Posterior cingulate gyrus (tissue), 11 donors: ENCODE data around the gene SEMA3E.

Source experiments
- DNase-seq, 10 donors: peaks; one replicate each; pipeline versions ENCODE4 v3.0.0 to v3.0.0-alpha.2; 2020 to 2021; ENCODE audit warnings: mixed read lengths in 3 of 10
- intact Hi-C: fragments of 100-400 bp; cut with DNase I; formaldehyde crosslinking; loops from one replicate; pipeline ENCODE4 v1.15.1; 2023

SEMA3E gene

DNA sequence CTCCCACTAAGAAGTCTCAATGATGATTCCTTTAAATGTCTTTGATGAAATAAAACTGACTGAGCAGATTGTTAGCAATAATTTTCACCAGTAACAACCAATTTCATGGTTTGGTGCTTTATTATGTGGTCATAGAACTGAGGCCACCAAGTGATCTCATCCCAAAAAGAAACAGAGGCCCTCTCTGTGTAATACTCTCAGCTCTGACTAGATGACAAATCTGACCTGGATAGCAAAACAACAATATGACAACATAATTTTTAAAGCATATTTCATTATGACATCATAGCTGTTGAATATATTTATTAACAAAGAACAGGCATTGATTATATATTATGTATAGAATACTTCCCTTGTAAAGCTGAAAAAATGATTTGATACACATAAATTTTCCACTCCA, 5.9 kb downstream of the SEMA3E start:
- intact Hi-C loops = no loop called here
- no peak for DNase-seq

DNA sequence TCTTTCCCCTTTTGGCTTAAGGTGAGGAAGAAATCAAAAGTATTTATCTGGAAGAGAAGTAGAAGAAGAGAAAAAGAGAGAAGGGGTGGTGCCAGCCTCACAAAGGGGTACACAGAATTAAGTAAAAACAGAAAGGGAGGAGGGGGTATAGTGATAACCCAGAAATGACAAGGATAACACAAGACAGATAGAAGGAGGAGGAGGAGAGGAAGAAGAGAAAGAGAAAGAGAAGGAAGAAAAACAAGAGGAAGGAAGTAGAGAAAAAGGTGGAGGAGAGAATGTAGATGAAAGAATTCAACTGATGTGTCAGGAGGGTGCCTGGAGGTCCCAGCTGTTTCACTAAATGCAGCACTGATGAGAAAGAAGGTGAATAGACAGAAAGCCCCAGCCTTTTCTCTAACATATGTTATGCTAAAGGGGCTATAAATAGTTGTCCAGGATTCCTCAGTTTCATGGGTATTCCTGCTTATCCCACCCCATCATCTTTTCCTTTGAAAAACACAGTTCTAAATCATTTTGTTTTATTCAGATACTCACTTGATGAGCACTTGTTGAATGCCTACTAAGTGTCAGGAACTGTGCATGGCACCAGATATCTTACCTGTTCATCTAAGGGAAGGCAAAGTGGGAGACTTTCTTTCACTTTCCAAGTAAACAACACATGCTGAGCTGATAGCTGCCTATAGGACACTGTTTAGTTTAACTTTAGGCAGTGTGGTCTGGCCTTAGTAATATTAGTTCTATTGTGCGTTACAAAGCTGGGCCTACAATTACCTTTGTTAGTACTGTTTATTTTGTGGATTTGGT, 8.0 kb downstream of the SEMA3E start:
- no peak for DNase-seq
- intact Hi-C loops = no loop called here

DNA sequence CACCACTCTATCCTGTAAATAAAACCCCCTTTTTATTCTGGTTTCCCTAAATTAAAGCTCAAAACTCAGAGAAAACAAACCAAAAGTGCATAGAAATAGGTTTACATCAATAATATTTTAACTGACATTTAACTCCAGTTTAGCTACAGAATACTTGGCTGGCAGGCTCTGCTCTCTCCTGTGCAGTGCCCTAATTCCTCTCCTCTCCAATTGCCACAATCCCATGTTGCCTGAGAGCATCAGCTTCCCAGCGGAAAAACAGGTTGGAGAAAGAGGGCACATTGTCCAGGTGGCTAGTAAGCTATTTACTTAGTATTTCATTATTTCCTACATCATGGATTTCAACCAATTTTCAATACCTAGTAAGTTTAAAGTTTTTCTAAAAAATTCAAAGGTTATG, 8.7 kb downstream of the SEMA3E start:
- DNase-seq = no peak
- intact Hi-C loops = no loop called here

DNA sequence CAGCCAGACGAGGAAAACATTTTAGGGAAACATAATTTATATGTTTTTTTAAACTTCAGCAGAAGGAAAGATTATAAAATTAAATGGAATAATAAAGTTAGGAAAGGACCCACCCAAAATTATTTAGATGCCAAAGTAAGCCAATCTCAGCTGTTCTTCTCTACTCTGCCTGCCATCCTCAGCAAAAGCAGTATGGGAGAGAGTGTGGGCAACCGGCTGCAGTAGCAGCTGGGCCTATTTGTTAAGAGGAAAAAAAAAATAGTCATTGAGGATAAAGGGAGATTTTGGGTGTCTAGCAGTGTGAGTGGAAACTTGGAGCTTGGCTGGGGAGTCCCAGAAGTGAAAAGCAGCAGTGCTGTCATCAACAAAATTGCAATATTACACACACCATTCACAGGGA, 15.4 kb downstream of the SEMA3E start:
- intact Hi-C loops = no loop called here
- peak in 1 of 10 donors; percentile 39 for DNase-seq

DNA sequence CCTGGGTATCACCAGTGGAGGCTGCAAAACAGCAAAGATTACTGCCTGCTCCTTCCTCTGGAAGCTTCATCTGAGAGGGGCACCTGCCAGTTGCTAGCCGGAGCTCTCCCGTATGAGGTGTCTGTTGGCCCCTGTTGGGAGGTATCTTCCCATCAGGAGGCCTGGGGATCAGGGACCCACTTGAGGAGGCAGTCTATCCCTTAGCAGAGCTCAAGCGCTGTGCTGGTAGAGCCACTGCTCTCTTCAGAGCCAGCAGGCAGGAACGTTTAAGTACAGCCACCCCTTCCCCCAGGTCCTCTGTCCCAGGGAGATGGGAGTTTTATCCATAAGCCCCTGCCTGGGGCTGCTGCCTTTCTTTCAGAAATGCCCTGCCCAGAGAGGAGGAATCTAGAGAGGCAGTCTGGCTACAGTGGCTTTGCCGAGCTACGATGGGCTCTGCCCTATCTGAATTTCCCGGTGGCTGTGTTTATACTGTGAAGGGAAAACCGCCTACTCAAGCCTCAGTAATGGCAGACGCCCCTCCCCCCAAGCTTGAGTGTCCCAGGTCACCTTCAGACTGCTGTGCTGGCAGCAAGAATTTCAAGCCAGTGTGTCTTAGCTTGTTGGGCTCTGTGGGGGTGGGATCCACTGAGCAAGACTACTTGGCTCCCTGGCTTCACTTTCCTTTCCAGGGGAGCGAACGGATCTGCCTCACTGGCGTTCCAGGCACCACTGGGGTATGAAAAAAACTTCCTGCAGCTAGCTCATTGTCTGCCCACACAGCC, 19.6 kb downstream of the SEMA3E start:
- DNase-seq = peak in 2 of 10 donors; percentile 60 to 61
- intact Hi-C loops = no loop called here

DNA sequence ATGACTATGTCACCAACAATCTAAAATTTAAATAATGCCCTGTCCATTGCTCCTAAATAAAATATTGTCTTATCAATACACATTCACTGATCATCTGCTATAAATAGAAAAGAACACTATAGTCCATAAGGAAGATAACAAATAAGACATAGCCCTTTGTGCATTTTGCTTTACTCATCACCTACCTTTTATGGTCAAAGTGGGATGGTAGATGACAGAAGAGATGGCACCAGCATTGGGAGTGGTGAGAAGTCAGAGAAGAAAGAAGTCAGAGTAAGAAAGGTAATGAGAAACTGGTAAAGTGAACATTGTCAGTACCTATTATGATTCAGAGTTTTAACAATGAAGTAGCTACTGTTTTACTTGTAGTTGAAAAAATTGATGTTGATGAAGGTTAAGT, 31.1 kb downstream of the SEMA3E start:
- no peak for DNase-seq
- intact Hi-C loops = no loop called here

DNA sequence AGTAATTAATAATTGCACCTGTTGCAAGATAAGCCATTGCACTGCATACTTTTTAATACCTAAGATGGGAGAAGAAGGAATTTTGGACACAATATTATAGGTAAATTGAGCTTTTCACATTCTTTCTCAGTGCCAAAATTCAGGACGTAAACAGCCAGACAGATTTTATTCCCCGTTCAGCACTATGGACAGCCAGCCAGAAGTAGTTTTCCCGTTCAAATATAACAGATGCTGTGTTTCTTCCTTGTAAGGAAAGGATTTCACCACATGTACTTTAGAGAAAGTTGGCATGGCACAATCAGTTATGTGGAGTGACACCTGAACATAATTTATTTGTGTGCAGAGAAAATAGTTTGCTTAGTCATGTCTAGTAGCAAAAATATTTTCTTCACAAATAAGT, 34.8 kb downstream of the SEMA3E start:
- DNase-seq = no peak

DNA sequence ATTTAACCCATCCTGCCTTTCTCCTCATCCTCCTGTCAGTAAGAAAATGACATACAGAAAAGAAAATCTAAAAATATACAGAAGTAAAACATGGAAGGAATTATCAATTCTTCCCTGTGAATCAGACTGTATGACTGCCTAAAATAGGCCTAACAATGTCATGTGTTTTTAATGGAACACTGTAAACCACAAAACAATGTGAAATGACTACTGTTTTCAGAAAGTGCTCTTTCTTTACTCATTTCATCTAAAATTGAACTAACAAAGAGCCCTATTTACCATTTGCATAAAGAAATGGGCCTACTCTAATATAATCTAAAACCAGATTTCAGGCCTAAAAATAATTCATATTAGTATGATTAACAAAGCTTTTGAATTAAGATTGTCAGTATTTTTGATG, 35.7 kb downstream of the SEMA3E start:
- no peak for DNase-seq
- intact Hi-C loops = no loop called here

More for the DNA sequence above, 34.8 kb downstream of the SEMA3E start:
- intact Hi-C loops = no loop called here

DNA sequence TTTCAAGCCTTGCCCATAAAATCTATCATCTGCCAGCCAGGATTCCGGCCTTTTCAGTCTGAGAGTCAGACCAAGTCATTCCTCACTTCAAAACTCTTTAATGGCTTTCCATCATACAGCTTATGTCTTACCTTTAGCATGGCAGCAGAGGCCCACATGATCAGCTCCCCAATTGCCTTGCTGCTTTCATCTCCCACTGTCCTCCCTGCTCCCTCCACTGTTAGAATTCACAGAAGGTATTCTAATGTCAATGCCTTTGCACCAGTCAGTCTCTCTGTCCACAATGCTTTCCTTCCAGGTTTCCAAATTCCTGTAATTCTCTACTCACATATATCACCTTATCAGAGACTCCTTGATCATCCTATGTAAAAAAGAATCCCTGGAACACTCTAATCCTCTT, 37.2 kb downstream of the SEMA3E start:
- intact Hi-C loops = no loop called here
- DNase-seq = no peak

DNA sequence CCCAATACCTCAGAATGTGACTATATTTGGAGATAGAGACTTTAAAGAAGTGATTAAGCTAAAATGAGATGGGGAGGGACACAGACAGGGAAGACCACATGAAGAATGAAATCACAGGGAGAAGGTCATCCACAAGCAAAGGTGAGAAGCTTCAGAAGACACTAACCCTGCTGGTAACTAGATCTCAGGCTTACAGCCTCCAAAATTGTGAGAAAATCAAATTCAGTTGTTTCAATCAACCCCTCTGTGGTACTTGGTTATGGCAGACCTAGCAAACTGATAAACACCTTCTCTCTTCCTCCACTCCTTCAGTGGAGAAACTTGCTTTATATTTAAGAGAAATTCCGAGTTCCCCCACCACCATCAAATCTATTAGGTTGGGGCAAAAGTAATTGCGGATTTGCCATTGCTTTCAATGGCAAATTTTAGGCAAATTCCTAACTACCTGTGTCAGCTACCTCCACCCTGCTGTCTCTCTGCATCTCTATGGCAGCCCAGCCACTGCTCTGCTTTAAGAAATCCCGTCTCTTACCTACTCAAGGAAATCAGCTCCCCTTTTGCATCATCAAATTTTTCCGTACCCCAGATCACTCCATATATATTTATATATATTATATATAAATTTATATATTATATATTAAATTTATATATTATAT, 38.2 kb downstream of the SEMA3E start:
- intact Hi-C loops = no loop called here

DNA sequence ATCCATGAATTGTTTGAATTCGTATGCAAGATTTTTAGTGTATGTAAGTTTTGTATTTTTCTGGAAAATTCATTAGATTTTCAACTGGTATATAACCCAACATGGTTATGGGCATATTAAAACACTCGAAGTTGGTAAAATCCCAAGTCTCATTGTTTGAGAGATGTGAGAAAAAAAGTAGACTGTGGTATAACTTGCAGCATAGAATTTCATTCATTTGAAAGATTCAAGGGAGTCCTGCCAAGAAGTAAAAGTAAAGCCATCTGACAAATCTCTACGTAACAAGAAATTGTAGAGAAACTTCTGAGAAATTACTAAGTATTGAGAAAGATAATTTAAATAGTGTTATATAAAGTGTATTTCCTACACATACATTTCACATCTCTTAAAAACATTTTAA, 40.2 kb downstream of the SEMA3E start:
- no peak for DNase-seq
- intact Hi-C loops = no loop called here

More for the DNA sequence above, 38.2 kb downstream of the SEMA3E start:
- DNase-seq = no peak

DNA sequence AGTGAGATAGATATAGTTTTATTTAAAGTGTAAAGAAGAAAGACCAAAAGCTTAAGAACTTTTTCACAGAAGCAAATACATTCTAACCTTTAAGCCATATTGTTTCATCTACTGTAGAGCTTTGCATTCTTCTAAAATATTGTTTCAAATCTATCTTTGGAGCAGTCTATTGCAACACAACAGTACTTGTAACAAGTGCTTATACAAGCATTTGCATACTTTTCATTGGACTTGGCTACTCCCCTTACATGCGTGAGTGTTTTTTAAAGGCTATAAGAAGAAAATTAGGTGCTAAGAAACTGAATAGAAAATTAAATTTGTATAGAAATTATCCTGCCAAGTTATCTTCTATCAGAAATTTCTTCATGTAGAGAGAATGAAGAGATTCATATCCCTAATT, 45.3 kb downstream of the SEMA3E start:
- intact Hi-C loops = no loop called here

DNA sequence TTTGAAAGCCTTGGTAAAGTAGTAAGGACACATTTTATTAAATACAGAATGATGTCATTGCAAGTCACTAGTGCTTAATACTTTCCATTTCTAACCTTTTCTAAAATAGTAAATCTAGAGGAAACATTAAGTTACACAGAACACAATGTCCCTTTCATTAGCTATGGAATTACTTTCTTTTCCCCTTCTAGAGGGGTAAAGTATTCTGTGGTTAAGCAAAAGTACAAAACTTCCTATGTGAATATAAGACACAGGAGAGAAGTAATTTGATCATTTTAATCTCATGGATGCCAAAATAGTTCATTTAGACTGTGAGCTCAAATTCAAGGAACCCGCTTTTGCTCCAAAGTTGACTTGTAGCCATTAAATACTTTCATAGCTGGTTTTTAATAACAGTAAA, 49.8 kb downstream of the SEMA3E start:
- DNase-seq = no peak
- intact Hi-C loops = no loop called here

More for the DNA sequence above, 45.3 kb downstream of the SEMA3E start:
- DNase-seq = no peak

DNA sequence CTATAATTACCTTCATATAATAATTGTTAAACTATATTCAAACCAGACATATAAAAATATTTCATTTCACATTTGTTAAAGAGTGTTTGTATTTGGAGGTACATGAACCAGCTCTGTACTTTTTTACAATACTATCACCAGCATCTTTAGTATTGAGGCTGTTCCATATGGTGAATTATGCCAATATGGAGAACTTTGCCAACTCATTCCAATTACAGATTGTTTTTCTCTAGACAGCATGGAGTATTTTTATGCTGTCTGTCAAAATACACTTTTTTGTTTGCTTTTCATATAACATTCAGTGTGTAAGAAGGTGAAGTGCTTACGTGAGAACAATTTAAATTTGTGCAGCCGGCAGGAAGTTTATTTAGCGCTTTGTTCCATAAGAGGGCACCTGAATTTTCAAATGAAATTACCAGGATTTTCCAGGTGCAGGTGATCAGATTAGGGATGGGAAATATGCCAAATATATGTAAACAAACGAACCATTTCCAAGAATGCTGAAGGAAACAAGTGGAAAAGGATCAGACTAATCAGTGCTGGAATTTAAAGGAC, 54.9 kb downstream of the SEMA3E start:
- DNase-seq = no peak
- intact Hi-C loops = no loop called here

DNA sequence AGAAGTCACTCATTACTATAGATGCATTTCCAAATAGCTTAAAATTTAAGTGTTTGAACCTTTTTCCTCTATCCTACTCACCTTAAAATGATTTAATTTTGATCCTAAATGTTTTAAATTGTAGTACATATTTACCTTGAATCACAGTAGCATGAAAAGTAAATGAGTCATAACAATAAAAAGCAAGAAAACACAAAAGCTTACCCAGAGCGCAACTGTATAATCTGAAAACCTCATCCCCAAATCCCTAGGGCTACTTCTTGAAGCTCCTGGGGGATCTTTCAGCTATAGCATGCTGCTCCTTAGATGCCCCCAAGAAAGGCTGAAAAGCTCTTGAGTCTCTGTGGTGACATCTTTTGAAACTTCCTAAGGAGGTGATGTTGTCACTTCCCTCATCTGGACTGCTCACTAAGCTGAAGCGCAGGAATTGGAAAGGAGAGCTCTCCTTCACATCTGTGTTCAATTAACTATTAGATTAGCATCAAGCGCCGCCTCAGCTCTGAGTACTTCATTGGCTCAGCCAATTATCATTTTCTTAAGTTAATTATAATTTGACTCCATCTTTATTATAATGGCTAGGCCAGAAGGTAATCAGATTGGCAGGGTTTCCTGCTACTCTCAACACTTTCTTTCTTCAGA, 60.2 kb downstream of the SEMA3E start:
- intact Hi-C loops = no loop called here
- DNase-seq = no peak

DNA sequence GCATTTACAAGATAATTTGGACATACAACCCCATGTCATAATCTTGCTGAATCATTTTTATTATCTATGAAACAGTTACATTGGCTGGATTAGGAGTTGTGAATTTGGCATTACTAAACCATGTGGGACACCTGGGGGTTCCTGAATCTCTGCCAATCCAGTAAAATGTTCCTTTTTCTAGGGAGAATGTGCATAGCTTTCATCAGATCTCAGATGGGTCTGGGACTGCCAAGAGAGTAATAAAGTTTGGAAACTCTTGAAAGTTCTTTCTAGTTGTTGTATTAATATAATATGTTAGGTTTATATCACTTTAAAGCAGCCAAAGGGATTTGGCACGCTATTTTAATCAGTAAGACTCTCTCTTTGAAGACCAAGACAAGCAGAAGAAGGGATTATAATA, 62.7 kb downstream of the SEMA3E start:
- intact Hi-C loops = no loop called here
- no peak for DNase-seq

DNA sequence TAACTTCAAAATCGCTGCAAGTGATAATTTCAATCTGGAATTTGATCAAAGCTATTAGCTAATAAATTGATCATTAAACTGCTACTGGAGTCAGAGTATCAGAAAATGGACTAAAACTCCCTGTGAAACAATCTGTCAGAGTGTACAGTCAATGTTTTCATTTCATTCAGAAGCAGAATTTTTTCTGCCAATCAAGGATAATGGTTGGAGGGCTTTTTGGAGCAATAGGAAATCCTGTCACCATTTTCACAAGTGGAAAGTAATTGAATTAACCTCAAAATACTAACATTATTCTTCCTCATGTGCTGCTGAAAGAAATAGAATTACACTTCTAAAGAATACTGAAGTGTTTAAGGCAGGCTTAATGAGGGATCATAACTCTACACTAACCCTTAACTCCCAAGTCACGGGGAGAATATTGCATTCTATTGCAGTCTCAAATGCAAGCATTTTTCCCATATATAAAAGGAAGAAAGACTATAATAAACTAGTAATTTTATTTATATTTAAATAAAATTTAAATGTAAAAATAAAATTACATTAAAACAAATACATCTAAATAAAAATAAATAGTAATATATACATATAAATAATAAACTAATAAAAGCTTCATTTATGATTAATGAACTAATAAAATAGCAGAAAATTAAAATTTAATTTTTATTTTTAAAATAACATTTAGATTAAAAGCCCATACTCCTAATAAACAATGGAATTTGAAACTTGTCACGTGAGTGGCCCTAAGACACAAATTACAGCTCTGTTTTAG, 67.1 kb downstream of the SEMA3E start:
- DNase-seq = no peak
- intact Hi-C loops = no loop called here

DNA sequence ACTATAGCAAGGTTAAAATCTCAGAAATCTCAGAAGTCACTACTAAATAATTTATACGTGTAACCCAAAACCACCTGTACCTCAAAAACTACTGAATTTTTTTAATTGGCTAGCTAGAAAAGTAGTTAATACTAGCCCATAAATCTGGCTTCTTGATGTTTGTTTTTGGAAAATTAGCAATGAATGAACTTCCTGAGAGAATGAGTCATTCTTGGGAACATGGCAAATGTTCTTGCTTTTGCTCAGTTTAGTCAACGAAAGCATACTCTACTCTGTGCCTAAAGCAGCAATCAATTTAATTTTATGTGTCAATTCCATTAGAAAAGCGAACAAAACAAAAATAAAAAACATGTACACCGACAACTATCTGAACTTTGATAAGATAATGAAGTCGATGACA, 69.2 kb downstream of the SEMA3E start:
- no peak for DNase-seq
- intact Hi-C loops = no loop called here

DNA sequence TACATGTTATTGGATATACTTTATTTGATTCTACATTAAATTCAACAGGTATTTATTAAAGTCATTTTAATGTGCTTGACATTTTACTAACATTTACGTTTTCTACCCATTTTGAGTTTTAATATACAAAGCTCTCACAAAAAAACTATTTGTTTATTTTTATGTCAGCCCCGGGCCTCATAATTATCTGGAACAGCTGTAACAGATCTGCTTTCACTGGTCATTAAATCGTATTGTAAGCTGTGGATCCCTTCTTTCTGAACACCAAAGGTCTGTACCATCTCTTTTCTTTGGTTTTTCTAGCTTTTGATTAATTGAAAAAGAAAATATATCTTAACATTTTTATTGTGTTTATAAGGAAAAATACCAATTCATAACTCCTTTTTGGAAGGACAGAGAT, 73.5 kb downstream of the SEMA3E start:
- intact Hi-C loops = no loop called here
- no peak for DNase-seq

DNA sequence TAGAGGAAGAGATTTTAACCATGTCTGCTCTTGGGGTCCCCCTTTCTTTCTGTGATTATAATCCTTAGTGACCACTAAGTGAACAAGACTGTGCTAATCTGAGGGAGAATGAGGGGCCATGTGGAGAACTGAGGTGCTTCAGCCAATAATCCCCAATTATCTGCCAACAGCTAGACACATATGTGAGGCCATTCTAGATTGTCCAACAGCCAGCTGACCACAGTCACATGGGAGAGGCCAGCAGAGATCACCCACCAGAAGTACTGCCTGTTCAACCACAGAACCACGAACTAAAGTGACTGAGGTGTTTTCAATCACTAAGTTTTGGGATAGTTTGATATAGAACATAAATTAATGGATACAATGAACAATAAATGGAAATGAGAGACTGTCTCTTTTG, 74.3 kb downstream of the SEMA3E start:
- no peak for DNase-seq
- intact Hi-C loops = no loop called here
